Psoas muscle (tissue), 8 donors: ENCODE data around the gene LUC7L2. TPM values are rescaled to one million over a fixed set of nuclear protein-coding genes. Genes with fewer than 3 reads are reported as not detected.
"Not testable (repeated sequence)": the region's sequence is repeated elsewhere in the genome, so short reads cannot be mapped to it uniquely, and the experiment has no call there.

Experiments used
- ATAC-seq, 4 donors: fragments of 200-7000 bp; cut with Tn5 transposase; one replicate each; pipeline ENCODE4 v1.9.1; 2020; ENCODE audit warnings: moderate library complexity in 3 of 4, mild to moderate bottlenecking in 2 of 4
- DNase-seq, 2 donors: peaks; one replicate each; pipeline ENCODE4 v3.0.0-alpha.2; 2020
- H3K27ac ChIP-seq: fragments of 200-600 bp; one replicate; pipeline ENCODE4 v1.8.0; 2022
- H3K27me3 ChIP-seq, 3 donors: fragments of 200-600 bp in 1 of 3; one replicate each; pipeline versions ENCODE4 v1.6.1 to v1.8.0; 2013 to 2022; ENCODE audit warnings: low read length in 2 of 3, mild to moderate bottlenecking in 2 of 3, moderate library complexity in 1 of 3; ENCODE audit not compliant: insufficient read depth in 3 of 3
- H3K36me3 ChIP-seq, 2 donors: fragments of 200-600 bp in 1 of 2; one replicate each; pipeline versions ENCODE4 v1.6.1 to v1.8.0; 2013 to 2022; ENCODE audit warnings: low read depth in 1 of 2, mild to moderate bottlenecking in 1 of 2, moderate library complexity in 1 of 2; ENCODE audit not compliant: insufficient read depth in 1 of 2
- H3K4me1 ChIP-seq: fragments of 200-600 bp; one replicate; pipeline ENCODE4 v1.8.0; 2022
- H3K4me3 ChIP-seq: fragments of 200-600 bp; one replicate; pipeline ENCODE4 v1.8.0; 2022; ENCODE audit warnings: mild to moderate bottlenecking
- H3K9me3 ChIP-seq: fragments of 200-600 bp; one replicate; pipeline ENCODE4 v1.8.0; 2022
- WGBS, 3 donors: extraction: QIAGEN DNeasy Blood & Tissue Kit; methylation state at CpG; one replicate each; pipeline versions ENCODE4 v1.1.6 to v1.1.7; 2013; 5-methylcytosine and 5-hydroxymethylcytosine counted together
- intact Hi-C, 2 donors: fragments of 100-400 bp; cut with DNase I; formaldehyde crosslinking; loops; one replicate each; pipeline versions ENCODE4 v1.11.0 to v1.14.2; 2022
- polyA plus RNA-seq, 3 donors: library from polyadenylated mRNA; stranded (reverse); fragments of 200-250 nt; gene quantifications; one replicate each; pipeline ENCODE4 v1.2.3, GENCODE V29; 2013
- total RNA-seq, 4 donors: library from RNA; stranded (reverse); fragmentation: NEBNext Ultra II Directional in 2 of 4; extraction: Animal tissue kit (Norgen Biotek cat#: 25700) in 2 of 4; gene quantifications; one replicate each; pipeline versions ENCODE4 v1.2.1 to v1.2.4, GENCODE V29; 2021 to 2023
- TF ChIP-seq, protein P1 (sequence below): fragments of 200-600 bp; IDR thresholded peaks from one replicate; pipeline ENCODE4 v1.8.0; 2022; ENCODE audit warnings: antibody characterized with exemption
- donor health status: healthy with polysubstance abuse.
- donor health status: DM: no; HTN: no; CAD: no; lungs with moderate emphysema.
- donor health status: Bipolar disorder and iron deficiency.
- donor health status: healthy.
- donor health status: DM: yes; HTN: yes; CAD: no.
- donor health status: DM: no; HTN: no; CAD: no.
- donor health status: DM: no; HTN: no; CAD: no.
- donor health status: DM: yes; HTN: yes; CAD: no.

The LUC7L2 gene
- total and polyA plus RNA-seq, 7 donors: 41.6 to 82.3 (median 47.8) TPM

DNA sequence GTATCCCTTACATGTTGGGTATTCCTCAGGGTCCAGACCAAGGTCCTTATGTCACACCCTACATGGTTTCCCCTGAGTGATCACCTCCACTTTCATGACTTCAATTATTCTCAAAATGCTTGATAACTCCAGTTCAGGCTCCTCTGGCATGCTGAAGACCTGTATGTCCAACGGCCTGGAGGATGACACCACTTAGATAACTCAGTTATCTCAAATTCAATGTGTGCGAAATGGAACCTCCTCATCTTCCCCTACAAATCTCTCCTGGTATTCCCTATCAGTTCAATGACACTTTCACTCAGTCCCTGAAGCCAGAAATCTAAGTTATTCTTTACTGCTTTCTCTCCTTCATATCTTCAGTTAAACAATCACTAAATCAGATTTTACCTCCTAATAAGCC is 8.7 kb upstream of the LUC7L2 start:
- H3K36me3 ChIP-seq: peaks cover 4 to 33% of the 10 kb centered on the region in 2 donors
- H3K4me3 ChIP-seq: no peak overlapping the region
- WGBS, 3 donors: 93 to 98% (median 95%) methylated on average over 2 of the region's 2 CpGs
- no peaks in the 10 kb centered on the region for H3K9me3 ChIP-seq
- DNase-seq (no peak), ATAC-seq (peak in 1 of 4 donors; percentile 22)
- intact Hi-C loops: no loop called here
- no peaks in the 10 kb centered on the region for H3K4me1 ChIP-seq
- TF ChIP-seq, protein P1, sequence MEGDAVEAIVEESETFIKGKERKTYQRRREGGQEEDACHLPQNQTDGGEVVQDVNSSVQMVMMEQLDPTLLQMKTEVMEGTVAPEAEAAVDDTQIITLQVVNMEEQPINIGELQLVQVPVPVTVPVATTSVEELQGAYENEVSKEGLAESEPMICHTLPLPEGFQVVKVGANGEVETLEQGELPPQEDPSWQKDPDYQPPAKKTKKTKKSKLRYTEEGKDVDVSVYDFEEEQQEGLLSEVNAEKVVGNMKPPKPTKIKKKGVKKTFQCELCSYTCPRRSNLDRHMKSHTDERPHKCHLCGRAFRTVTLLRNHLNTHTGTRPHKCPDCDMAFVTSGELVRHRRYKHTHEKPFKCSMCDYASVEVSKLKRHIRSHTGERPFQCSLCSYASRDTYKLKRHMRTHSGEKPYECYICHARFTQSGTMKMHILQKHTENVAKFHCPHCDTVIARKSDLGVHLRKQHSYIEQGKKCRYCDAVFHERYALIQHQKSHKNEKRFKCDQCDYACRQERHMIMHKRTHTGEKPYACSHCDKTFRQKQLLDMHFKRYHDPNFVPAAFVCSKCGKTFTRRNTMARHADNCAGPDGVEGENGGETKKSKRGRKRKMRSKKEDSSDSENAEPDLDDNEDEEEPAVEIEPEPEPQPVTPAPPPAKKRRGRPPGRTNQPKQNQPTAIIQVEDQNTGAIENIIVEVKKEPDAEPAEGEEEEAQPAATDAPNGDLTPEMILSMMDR: no peak
- no peak overlapping the region for H3K27ac ChIP-seq
- no peaks in the 10 kb centered on the region for H3K27me3 ChIP-seq

DNA sequence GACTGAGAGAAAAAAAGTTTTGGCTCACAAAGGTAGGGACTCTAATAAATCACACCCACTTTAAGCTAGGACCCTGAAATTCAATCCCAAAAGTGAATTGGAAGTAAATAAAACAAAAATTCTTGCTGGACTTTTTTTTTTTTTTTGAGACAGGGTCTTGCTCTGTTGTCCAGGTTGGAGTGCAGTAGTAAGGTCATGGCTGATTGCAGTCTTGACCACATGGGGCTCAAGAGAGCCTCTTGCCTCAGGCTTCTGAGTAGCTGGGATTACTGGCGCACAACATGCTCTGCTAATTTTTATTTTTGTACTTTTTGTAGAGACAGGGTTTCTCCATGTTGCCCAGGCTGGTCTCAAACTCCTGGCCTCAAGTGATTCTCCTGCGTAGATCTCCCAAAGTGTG is 5.0 kb upstream of the LUC7L2 start:
- Histone ChIP-seq H3K4me3 (no peak overlapping the region), H3K4me1 (peaks cover 6% of the 10 kb centered on the region), H3K27ac (no peak overlapping the region), H3K27me3 (no peaks in the 10 kb centered on the region), H3K36me3 (peaks cover 0 to 2% of the 10 kb centered on the region in 2 donors), H3K9me3 (no peaks in the 10 kb centered on the region)
- intact Hi-C loops: no loop called here
- ATAC-seq: no peak
- no peak for DNase-seq
- 96 to 100% (median 99%) methylated on average over 2 of the region's 2 CpGs for WGBS, 3 donors
- TF ChIP-seq, protein P1: no peak

DNA sequence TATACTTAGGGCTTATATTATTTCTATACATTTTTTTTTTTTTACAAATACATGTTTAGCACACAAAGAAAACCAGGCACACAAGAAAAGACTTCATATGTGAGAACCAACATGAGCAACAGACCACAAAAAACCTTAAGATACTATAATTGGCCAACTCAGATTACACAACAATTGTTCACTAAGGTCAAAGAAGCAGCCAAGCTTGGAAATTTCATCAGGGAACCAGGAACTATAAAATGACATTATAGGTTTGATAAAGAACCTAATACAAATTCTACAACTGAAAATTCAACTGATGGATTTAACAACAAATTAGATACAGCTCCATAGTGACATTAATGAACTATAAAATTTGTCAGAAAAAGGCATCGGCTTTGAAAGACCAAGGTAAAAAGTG is 4.4 kb upstream of the LUC7L2 start:
- WGBS, 3 donors: 98 to 100% (median 98%) methylated on average over 1 of the region's 1 CpG
- intact Hi-C loops: no loop called here
- Histone ChIP-seq H3K36me3 (peaks cover 0 to 2% of the 10 kb centered on the region in 2 donors), H3K27me3 (no peaks in the 10 kb centered on the region), H3K4me3 (no peak overlapping the region), H3K27ac (no peak overlapping the region), H3K9me3 (no peaks in the 10 kb centered on the region), H3K4me1 (peaks cover 6% of the 10 kb centered on the region)
- no peak for DNase-seq
- no peak for ATAC-seq
- TF ChIP-seq, protein P1: no peak

DNA sequence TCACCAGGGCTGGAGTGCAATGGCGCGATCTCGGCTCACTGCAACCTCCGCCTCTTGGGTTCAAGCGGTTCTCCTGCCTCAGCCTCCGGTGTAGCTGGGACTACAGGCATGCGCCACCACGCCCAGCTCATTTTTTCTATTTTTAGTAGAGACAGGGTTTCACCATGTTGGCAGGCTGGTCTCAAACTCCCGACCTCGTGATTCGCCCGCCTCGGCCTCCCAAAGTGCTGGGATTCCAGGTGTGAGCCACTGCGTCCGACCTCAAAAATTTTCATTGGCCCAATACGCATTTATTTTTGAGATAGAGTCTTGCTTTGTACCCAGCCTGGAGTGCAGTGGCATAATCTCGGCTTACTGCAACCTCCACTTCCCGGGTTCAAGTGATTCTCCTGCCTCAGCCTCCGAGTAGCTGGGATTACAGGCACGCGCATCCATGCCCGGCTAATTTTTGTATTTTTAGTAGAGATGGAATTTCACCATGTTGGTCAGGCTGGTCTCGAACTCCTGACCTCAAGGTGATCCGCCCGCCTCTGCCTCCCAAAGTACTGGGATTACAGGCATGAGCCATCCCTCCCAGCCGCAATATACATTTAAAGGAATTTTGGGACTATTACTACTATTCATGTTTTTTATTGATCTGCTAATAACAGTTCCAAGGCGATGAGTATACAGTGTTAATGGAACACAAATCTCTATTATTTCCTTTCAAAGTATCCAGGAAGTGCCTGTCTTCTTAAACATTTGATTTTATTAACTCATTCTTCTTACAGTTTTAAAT is 1.8 kb upstream of the LUC7L2 start:
- peak overlapping the region; percentile 94 for H3K4me3 ChIP-seq
- not testable (repeated sequence) for H3K9me3 ChIP-seq, ATAC-seq, DNase-seq, H3K27me3 ChIP-seq, H3K36me3 ChIP-seq
- 80 to 89% (median 86%) methylated on average over 27 of the region's 27 CpGs for WGBS, 3 donors
- intact Hi-C loops: loop anchor here in 1 of 2 donors (2.0 kb wide), 1 partner anchor 17 kb away; the partner anchor contains the start of gene FMC1
- H3K27ac ChIP-seq: peak overlapping the region; percentile 97
- H3K4me1 ChIP-seq: peaks cover 24% of the 10 kb centered on the region

DNA sequence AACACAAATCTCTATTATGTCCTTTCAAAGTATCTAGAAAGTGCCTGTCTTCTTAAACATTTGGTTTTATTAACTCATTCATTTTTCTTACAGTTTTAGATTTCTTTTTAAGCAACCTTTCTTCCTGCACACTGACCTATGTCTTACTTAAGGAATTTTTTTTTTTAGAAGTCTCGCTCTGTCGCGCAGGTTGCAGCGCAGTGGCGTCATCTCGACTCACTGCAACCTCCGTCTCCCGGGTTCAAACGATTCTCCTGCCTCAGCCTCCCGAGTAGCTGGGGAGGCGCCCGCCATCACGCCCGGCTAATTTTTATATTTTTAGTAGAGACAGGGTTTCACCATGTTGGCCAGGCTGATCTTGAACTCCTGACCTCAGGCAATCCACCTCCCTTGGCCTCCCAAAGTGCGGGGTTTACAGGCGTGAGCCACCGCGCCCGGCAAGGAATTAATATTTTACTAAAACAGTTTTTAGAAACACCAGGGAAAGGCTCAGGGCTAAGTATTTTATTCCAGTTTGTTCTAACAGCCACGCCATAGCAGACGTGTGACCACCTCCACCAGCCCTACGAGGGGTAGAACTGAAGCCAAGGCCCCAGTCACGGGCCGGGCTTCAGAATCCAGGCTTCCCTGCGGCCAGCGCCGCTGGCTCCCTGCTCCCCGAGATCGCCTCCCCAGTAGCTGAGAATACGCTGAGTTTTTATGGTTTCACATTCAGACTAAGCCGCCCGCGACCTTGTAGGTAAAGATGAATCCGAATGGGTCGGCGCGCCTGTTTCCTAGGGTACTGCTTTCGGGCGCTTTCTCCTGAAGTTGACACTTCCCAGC is 941 bp upstream of the LUC7L2 start:
- Histone ChIP-seq H3K36me3 (no peaks in the 10 kb centered on the region), H3K27me3 (no peaks in the 10 kb centered on the region), H3K4me3 (peak overlapping the region; percentile 94), H3K27ac (peak overlapping the region; percentile 97), H3K4me1 (peaks cover 28% of the 10 kb centered on the region), H3K9me3 (no peaks in the 10 kb centered on the region)
- DNase-seq (peak in 1 of 2 donors; percentile 26), ATAC-seq (peak; percentile 4 to 31 (median 14))
- TF ChIP-seq, protein P1: no peak
- intact Hi-C loops: loop anchor here (1.0 to 2.0 kb wide), 2 partner anchors 18 kb away; partner anchors contain the start of gene FMC1 (in 1 of the 2)
- 2 to 5% (median 3%) methylated on average over 38 to 39 of the region's 39 CpGs for WGBS, 3 donors
